ENCODE data around the gene CCNY.

- TF ChIP-seq CTCF (IDR thresholded peaks at IDR 0.05) (no peak), POLR2A (IDR thresholded peaks at IDR 0.05) (no peak)
These were observed 9.9 kb downstream of the CCNY start for GRCh38 chr10:35346248-35346647.
